ENCODE results near the gene COL8A2.

DNA sequence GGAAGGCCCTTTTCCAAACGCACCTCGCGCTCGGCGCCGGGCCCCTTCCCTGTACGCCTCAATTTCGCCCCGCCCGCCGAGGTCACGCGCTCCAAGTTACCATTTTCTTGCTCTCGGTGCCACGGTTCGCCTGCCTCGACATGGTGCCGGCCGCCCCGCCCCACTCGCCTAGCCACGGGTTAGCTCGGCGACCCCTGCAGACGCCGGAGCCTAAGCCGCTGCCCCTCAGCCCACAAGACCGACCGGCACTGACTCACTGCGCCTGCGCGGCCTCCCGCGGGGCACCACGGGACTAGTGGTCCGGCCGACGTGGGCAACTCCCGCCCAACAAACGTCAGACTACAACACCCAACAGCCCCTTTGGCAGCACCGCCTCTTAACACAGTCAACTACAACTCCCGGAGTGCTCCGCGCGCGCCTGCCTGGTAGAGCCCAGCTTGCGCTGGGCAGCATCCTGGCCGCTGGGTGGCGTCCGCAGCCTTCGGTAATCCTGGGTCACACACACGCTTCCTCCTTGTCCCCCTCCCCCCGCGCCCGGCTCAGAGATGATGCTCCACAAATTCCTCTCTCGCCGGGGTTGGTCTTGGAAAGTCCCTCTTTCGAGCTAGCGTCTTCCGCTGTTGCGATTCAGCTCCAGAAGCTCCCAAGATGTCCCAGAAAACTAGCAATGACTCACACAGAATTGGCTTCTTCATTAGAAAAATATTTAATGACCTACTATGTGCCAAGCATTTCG is 24.4 kb upstream of the COL8A2 start, which contains the start of gene TRAPPC3:
- no peak for TF ChIP-seq EZH2phosphoT487 (IDR thresholded peaks at IDR 0.05; ENCODE audit: insufficient read depth, low read depth)
- TF ChIP-seq EZH2 (IDR thresholded peaks at IDR 0.05; ENCODE audit: insufficient read depth, poor library complexity, severe bottlenecking) = no peak
